GM23338 (cell line): Measurements from ENCODE around the gene MEF2D.

Source experiments
- CREB1 ChIP-seq: fragments of 250-450 bp; sonication (Bioruptor Pico); IDR thresholded peaks from 2 replicates; pipeline ENCODE4 v1.5.0; 2020; ENCODE audit warnings: low read depth, mild to moderate bottlenecking, moderate library complexity
- EZH2 ChIP-seq: fragments of 200-600 bp; sonication (generic); IDR thresholded peaks from one replicate; pipeline ENCODE4 v1.8.0; 2017; ENCODE audit warnings: antibody characterized with exemption, mild to moderate bottlenecking, low read depth; ENCODE audit not compliant: unreplicated experiment
- EZH2phosphoT487 ChIP-seq: fragments of 200-600 bp; sonication (generic); IDR thresholded peaks from one replicate; pipeline ENCODE4 v1.8.1; 2018; ENCODE audit warnings: antibody characterized with exemption; ENCODE audit not compliant: unreplicated experiment
- JUNB ChIP-seq: IDR thresholded peaks from one replicate; pipeline ENCODE4 v1.6.1; 2016; ENCODE audit warnings: antibody characterized with exemption; ENCODE audit not compliant: unreplicated experiment
- NANOG ChIP-seq: IDR thresholded peaks from 2 replicates; pipeline ENCODE4 v1.6.1; 2016; ENCODE audit warnings: antibody characterized with exemption, borderline replicate concordance
- POLR2AphosphoS5 ChIP-seq: IDR thresholded peaks from 2 replicates; pipeline ENCODE4 v1.6.1; 2016; ENCODE audit warnings: antibody characterized with exemption, low read depth
- REST ChIP-seq: IDR thresholded peaks from one replicate; pipeline ENCODE4 v1.6.1; 2018; ENCODE audit warnings: antibody characterized with exemption; ENCODE audit not compliant: unreplicated experiment
- STAT1 ChIP-seq: IDR thresholded peaks from one replicate; pipeline ENCODE4 v1.6.1; 2016; ENCODE audit warnings: antibody characterized with exemption; ENCODE audit not compliant: unreplicated experiment
- ZNF114 ChIP-seq: fragments of 250-450 bp; sonication (Bioruptor Pico); IDR thresholded peaks from 2 replicates; pipeline ENCODE4 v1.5.0; 2020; ENCODE audit warnings: mild to moderate bottlenecking, moderate library complexity
- ZNF331 ChIP-seq: fragments of 250-450 bp; sonication (Bioruptor Pico); IDR thresholded peaks from 2 replicates; pipeline ENCODE4 v1.5.0; 2020; ENCODE audit warnings: low read depth, mild to moderate bottlenecking, moderate library complexity
- ZNF462 ChIP-seq: fragments of 250-450 bp; sonication (Bioruptor Pico); IDR thresholded peaks from 2 replicates; pipeline ENCODE4 v1.5.0; 2020; ENCODE audit warnings: mild to moderate bottlenecking, moderate library complexity
- TF ChIP-seq, protein P1 (sequence below), 2 experiments: fragments of 200-600 bp in 1 of 2; sonication (generic) in 1 of 2; conservative IDR thresholded peaks; 2 replicates each; pipeline versions ENCODE4 v1.5.1 to v1.6.1; 2016 to 2017; ENCODE audit warnings: antibody characterized with exemption in 2 of 2, low read depth in 2 of 2, mild to moderate bottlenecking in 2 of 2, moderate library complexity in 1 of 2
- TF ChIP-seq, protein P2 (sequence below): IDR thresholded peaks from 2 replicates; pipeline ENCODE4 v1.6.1; 2016; ENCODE audit warnings: antibody characterized with exemption

DNA sequence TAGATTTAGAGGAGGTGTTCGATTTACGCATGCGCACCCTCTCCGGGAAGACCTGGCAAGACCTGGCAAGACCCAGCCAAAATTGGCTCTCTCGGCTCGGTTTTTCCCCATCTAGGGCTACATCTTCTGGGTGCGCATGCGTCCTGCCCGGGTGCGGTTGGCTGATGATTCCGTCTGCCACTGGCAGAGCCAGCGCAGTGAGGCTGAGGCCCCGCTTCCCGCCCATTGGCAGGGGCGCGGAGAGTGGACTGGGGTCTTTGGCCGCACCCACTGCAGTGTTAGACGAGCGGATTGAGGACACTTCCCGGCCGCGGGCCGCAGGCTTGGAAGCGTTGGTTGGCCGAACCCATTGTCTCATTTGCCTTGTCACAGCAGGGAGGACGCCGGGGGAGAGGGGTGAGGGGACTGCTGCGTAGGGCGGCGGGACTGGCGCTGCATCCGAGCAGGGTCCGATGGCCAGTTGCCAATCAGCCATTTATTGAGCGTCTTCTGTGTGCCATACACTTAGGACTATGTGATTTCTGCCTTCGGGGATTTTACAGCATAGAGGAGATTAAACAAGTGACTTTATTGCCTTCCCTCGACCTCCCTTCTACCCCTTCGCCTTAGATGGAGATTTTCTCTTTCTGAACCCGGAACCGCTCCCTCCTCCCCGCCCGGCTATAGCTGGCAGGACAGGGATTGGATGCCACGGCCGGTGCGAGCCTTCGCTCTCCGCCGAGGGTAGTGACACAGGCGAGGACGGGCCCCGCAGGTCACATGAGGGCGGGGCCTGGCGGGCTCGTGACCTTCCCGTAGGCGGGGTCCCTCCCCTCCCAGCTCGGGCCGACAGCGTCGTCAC lies 43.7 kb downstream of the MEF2D start:
- TF ChIP-seq, protein P1, sequence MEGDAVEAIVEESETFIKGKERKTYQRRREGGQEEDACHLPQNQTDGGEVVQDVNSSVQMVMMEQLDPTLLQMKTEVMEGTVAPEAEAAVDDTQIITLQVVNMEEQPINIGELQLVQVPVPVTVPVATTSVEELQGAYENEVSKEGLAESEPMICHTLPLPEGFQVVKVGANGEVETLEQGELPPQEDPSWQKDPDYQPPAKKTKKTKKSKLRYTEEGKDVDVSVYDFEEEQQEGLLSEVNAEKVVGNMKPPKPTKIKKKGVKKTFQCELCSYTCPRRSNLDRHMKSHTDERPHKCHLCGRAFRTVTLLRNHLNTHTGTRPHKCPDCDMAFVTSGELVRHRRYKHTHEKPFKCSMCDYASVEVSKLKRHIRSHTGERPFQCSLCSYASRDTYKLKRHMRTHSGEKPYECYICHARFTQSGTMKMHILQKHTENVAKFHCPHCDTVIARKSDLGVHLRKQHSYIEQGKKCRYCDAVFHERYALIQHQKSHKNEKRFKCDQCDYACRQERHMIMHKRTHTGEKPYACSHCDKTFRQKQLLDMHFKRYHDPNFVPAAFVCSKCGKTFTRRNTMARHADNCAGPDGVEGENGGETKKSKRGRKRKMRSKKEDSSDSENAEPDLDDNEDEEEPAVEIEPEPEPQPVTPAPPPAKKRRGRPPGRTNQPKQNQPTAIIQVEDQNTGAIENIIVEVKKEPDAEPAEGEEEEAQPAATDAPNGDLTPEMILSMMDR (conservative IDR thresholded peaks at IDR 0.05; ENCODE audit: low read depth in 2 of 2): no peak
- TF ChIP-seq EZH2: no peak
- no peak for TF ChIP-seq STAT1
- peak; percentile 85 for TF ChIP-seq POLR2AphosphoS5
- no peak for TF ChIP-seq JUNB
- TF ChIP-seq REST: no peak
- TF ChIP-seq ZNF331 (CRISPR knock-in tag): no peak
- no peak for TF ChIP-seq ZNF114 (CRISPR knock-in tag)
- peak; percentile 28 for TF ChIP-seq CREB1 (CRISPR knock-in tag)
- TF ChIP-seq EZH2phosphoT487: no peak
- no peak for TF ChIP-seq ZNF462 (CRISPR knock-in tag)
- TF ChIP-seq NANOG: no peak
- TF ChIP-seq, protein P2, sequence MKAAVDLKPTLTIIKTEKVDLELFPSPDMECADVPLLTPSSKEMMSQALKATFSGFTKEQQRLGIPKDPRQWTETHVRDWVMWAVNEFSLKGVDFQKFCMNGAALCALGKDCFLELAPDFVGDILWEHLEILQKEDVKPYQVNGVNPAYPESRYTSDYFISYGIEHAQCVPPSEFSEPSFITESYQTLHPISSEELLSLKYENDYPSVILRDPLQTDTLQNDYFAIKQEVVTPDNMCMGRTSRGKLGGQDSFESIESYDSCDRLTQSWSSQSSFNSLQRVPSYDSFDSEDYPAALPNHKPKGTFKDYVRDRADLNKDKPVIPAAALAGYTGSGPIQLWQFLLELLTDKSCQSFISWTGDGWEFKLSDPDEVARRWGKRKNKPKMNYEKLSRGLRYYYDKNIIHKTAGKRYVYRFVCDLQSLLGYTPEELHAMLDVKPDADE: 0 out of 2 replicates have a peak, but pooled peaks have one; percentile 47
